Measurements from ENCODE around the gene NPIPB6. TPM values are rescaled to one million over a fixed set of nuclear protein-coding genes. Genes with fewer than 3 reads are reported as not detected.

Gene NPIPB6
- total and polyA plus RNA-seq, 12 donors, result 0.12 to 1.8 (median 0.69) TPM; not detected in 2

DNA sequence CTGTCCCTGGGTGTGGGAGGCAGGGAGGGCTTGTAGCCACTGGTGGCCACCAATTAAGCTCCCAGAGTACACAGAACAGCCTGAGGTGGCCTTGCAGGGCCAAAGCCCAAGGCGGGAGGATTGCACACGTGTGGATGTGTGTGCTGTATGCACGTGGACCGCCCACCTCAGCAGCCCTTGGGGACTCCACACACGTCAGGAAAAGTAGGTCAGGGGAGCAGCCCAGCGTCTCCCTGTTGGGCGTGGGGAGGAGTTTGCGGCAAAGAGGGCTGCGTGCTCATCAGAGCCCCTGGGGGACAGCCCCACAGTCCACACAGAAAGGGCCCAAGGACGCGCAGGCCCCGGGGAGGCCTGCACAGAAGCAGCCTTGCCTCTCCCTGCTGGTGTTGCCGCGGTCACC, 51.4 kb downstream of the NPIPB6 start:
- intact Hi-C loops (cut with DNase I), result no loop called here
- 77 to 79% methylated on average over 14 of the region's 14 CpGs for WGBS, 2 donors
- ATAC-seq, result peak in 1 of 8 donors; percentile 12
- Histone ChIP-seq H3K9me3 (no peaks in the 10 kb centered on the region), H3K27ac (peak overlapping the region in 1 of 10 donors; percentile 36), H3K27me3 (peaks cover 0 to 4% (median 0%) of the 10 kb centered on the region in 7 donors), H3K4me3 (no peak overlapping the region), H3K36me3 (no peaks in the 10 kb centered on the region), H3K4me1 (peaks cover 0 to 13% (median 2%) of the 10 kb centered on the region in 9 donors)
- no peak for DNase-seq
- TF ChIP-seq, protein P1, sequence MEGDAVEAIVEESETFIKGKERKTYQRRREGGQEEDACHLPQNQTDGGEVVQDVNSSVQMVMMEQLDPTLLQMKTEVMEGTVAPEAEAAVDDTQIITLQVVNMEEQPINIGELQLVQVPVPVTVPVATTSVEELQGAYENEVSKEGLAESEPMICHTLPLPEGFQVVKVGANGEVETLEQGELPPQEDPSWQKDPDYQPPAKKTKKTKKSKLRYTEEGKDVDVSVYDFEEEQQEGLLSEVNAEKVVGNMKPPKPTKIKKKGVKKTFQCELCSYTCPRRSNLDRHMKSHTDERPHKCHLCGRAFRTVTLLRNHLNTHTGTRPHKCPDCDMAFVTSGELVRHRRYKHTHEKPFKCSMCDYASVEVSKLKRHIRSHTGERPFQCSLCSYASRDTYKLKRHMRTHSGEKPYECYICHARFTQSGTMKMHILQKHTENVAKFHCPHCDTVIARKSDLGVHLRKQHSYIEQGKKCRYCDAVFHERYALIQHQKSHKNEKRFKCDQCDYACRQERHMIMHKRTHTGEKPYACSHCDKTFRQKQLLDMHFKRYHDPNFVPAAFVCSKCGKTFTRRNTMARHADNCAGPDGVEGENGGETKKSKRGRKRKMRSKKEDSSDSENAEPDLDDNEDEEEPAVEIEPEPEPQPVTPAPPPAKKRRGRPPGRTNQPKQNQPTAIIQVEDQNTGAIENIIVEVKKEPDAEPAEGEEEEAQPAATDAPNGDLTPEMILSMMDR (IDR thresholded peaks at IDR 0.05), result no peak

DNA sequence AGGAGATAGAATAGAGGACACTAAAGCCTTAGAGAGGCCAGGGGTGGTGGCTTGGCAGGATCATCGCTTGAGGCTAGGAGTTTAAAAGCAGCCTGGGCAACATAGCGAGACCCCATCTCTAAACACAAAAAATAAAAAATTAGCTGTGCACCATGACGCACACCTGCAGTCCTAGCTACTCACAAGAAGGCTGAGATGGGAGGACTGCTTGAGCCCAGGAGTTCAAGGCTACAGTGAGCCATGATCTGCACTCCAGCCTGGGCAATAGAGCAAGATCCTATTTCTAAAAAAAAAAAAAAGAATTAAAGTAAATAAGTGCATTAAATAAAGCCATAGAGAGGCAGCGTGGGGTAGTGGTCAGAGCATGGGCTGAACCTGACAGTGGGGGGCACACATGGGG, 51.9 kb downstream of the NPIPB6 start:
- Histone ChIP-seq H3K27me3 (peaks cover 0 to 3% (median 0%) of the 10 kb centered on the region in 7 donors), H3K36me3 (no peaks in the 10 kb centered on the region), H3K4me3 (no peak overlapping the region), H3K27ac (peak overlapping the region in 1 of 10 donors; percentile 77), H3K9me3 (no peaks in the 10 kb centered on the region), H3K4me1 (peaks cover 0 to 13% (median 0%) of the 10 kb centered on the region in 9 donors)
- no peak for ATAC-seq
- DNase-seq, result no peak
- intact Hi-C loops (cut with DNase I), result no loop called here
- WGBS, 2 donors, result 93% methylated on average over 4 of the region's 4 CpGs
- TF ChIP-seq, protein P1 (IDR thresholded peaks at IDR 0.05), result no peak

DNA sequence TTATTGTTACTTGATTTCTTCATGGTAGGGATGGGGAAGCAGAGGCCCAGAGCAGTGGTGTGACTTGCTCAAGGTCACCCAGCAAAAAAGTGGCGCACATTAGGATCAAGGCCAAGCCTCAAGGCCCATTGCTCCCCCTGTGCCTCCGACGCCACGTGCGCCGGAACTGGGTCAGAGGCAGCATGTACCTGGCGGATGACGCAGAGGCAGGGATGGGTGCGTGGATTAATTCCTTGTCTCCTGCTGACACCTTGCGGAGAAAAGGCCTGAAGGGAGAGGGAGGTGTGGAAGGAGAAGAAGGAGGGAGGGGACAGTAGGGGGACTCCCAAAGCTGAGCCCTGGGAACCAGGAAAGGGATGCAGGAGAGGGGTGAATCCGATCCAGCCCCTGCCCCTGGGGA, 52.5 kb downstream of the NPIPB6 start:
- no peaks in the 10 kb centered on the region for H3K27me3 ChIP-seq
- ATAC-seq (no peak), DNase-seq (no peak)
- no peak overlapping the region for H3K4me3 ChIP-seq
- WGBS, 2 donors, result 91 to 94% methylated on average over 11 of the region's 11 CpGs
- no peaks in the 10 kb centered on the region for H3K36me3 ChIP-seq
- H3K27ac ChIP-seq, result peak overlapping the region in 1 of 10 donors; percentile 77
- H3K9me3 ChIP-seq, result no peaks in the 10 kb centered on the region
- TF ChIP-seq, protein P1 (IDR thresholded peaks at IDR 0.05), result no peak
- intact Hi-C loops (cut with DNase I), result no loop called here
- H3K4me1 ChIP-seq, result peaks cover 0 to 13% (median 0%) of the 10 kb centered on the region in 9 donors

DNA sequence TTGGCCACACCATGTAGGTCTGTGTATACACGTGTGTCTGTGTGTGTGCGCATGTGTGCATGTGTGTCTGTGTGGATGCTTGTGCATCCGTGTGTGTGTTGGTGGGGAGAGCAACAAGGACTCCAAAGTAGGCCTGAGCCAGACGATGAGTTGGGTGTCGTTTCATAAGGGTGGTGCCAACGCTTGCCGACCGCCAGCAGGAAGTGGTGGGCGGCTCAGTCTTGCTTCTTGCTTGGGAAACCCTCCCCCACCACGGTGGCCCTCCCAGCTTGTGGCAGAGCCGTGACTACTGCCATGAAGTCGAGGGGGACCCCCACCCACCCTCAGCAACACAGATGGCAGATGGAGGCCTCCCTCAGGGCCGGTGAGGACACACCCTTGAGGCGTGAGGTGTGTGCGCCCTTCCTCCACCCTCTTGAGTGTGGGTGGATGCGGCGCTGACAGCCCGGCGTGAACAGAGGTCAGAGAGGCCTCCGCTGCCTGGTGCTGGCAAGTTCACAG, 53.4 kb downstream of the NPIPB6 start:
- ATAC-seq (peak; percentile 29 to 74 (median 70)), DNase-seq (peak in 1 of 2 donors; percentile 37)
- no peaks in the 10 kb centered on the region for H3K36me3 ChIP-seq
- H3K4me1 ChIP-seq, result peaks cover 0 to 13% (median 0%) of the 10 kb centered on the region in 9 donors
- H3K4me3 ChIP-seq, result no peak overlapping the region
- 48 to 56% methylated on average over 20 of the region's 20 CpGs for WGBS, 2 donors
- no peaks in the 10 kb centered on the region for H3K9me3 ChIP-seq
- no peaks in the 10 kb centered on the region for H3K27me3 ChIP-seq
- intact Hi-C loops (cut with DNase I), result no loop called here
- TF ChIP-seq, protein P1 (IDR thresholded peaks at IDR 0.05), result no peak
- H3K27ac ChIP-seq, result peak overlapping the region in 1 of 10 donors; percentile 77
